Lung microvascular endothelial cell (primary cell): Measurements from ENCODE around the gene PACSIN2. TPM values are rescaled to one million over a fixed set of nuclear protein-coding genes. Genes with fewer than 3 reads are reported as not detected.

Source experiments
- DNase-seq, 2 donors: peaks; one replicate each; pipeline versions ENCODE4 v3.0.0 to v3.0.0-alpha.2; 2010; ENCODE audit warnings: low read depth in 2 of 2
- total RNA-seq: library from RNA; depleted of rRNA; stranded (reverse); fragments of >200 nt; gene quantifications from 2 replicates; pipeline ENCODE4 v1.2.1, GENCODE V29; 2014

Gene PACSIN2
- total RNA-seq, 1 donor from 2014 or later = 88.9 TPM

- DNase-seq = no peak
These were observed 131.0 kb downstream of the PACSIN2 start for GRCh38 chr22:42883970-42884369.

- no peak for DNase-seq
These were observed 131.8 kb downstream of the PACSIN2 start for GRCh38 chr22:42883121-42883520.

GRCh38 chr22:42881982-42882656 is 132.8 kb downstream of the PACSIN2 start:
- no peak for DNase-seq

GRCh38 chr22:42881298-42881697 is 133.7 kb downstream of the PACSIN2 start:
- DNase-seq = no peak

- DNase-seq = no peak
These were observed 134.1 kb downstream of the PACSIN2 start for GRCh38 chr22:42880815-42881214.

- no peak for DNase-seq
These were observed 135.5 kb downstream of the PACSIN2 start for GRCh38 chr22:42879371-42880021.

- DNase-seq = no peak
These were observed 136.2 kb downstream of the PACSIN2 start for GRCh38 chr22:42878561-42879305.

- DNase-seq = no peak
These were observed 137.2 kb downstream of the PACSIN2 start for GRCh38 chr22:42877597-42878340.

- no peak for DNase-seq
These were observed 137.8 kb downstream of the PACSIN2 start for GRCh38 chr22:42877158-42877557.

GRCh38 chr22:42876041-42876440 is 138.9 kb downstream of the PACSIN2 start:
- no peak for DNase-seq

- no peak for DNase-seq
These were observed 140.9 kb downstream of the PACSIN2 start for GRCh38 chr22:42874010-42874409.

GRCh38 chr22:42873356-42873755 is 141.6 kb downstream of the PACSIN2 start:
- DNase-seq = no peak

- DNase-seq = no peak
These were observed 142.1 kb downstream of the PACSIN2 start for GRCh38 chr22:42872821-42873220.

- no peak for DNase-seq
These were observed 143.6 kb downstream of the PACSIN2 start for GRCh38 chr22:42871146-42872050.

- DNase-seq = no peak
These were observed 145.0 kb downstream of the PACSIN2 start for GRCh38 chr22:42869888-42870480.

GRCh38 chr22:42869463-42869862 is 145.5 kb downstream of the PACSIN2 start:
- no peak for DNase-seq

- DNase-seq = no peak
These were observed 146.1 kb downstream of the PACSIN2 start for GRCh38 chr22:42868751-42869251.

GRCh38 chr22:42866100-42866499 is 148.8 kb downstream of the PACSIN2 start:
- DNase-seq = no peak

- peak in 1 of 2 donors; percentile 53 for DNase-seq
These were observed 149.4 kb downstream of the PACSIN2 start for GRCh38 chr22:42865536-42865935.

GRCh38 chr22:42863349-42863961 is 151.5 kb downstream of the PACSIN2 start:
- DNase-seq = peak in 1 of 2 donors; percentile 65
